HepG2 (cell line): ENCODE measurements around the gene ABCC8. TPM values are rescaled to one million over a fixed set of nuclear protein-coding genes. Genes with fewer than 3 reads are reported as not detected.

Experiments
- ATAC-seq: fragments of 200-7000 bp; cut with Tn5 transposase; 3 replicates; pipeline ENCODE4 v1.9.1; 2020; ENCODE audit warnings: mild to moderate bottlenecking, moderate library complexity
- BruUV-seq: library from RNA; stranded (reverse); fragments of 400-500 nt; replicated peaks from 2 replicates; lab custom pipeline; 2021; lab: Mats Ljungman, UMichigan
- CTCF ChIA-PET: fragments of 300-600 bp; formaldehyde crosslinking; extraction: SDS; loops from one replicate; lab custom pipeline; 2021; ENCODE audit warnings: low total read pairs, inconsistent platforms, low intra/inter-chr PET ratio; lab: Yijun Ruan, JAX
- POLR2A ChIA-PET: fragments of 350-600 bp; sonication (Branson Sonifier 250); formaldehyde crosslinking; loops from one replicate; lab custom pipeline; 2020; ENCODE audit warnings: antibody characterized with exemption, inconsistent platforms; lab: Yijun Ruan, JAX
- DNase-seq: peaks from one replicate; pipeline ENCODE4 v3.0.0-alpha.2; 2015; ENCODE audit warnings: low spot score
- FAIRE-seq: peaks from 3 replicates; lab custom pipeline; 2011; peaks lifted over from hg19 to GRCh38; lab: Jason Lieb, UNC
- H2AFZ ChIP-seq: one replicate; pipeline ENCODE4 v1.6.1; 2011; ENCODE audit warnings: low read length, inconsistent platforms
- H3K27ac ChIP-seq: fragments of 300-600 bp; 3 replicates; pipeline ENCODE4 v1.8.0; 2011; ENCODE audit warnings: mixed run types, mild to moderate bottlenecking, mixed read lengths, low read length, inconsistent platforms; ENCODE audit not compliant: insufficient read depth; ENCODE audit errors: extremely low read length
- H3K27me3 ChIP-seq, 2 experiments: fragments of 200-600 bp in 1 of 2; 2 replicates in 1 of 2; 3 replicates in 1 of 2; pipeline versions ENCODE4 v1.6.0 to v1.8.0; 2011; ENCODE audit warnings: low read length in 2 of 2, mild to moderate bottlenecking in 2 of 2, moderate library complexity in 2 of 2, inconsistent platforms in 1 of 2; ENCODE audit not compliant: insufficient read depth in 2 of 2, control insufficient read depth in 1 of 2
- H3K36me3 ChIP-seq, 2 experiments: fragments of 200-600 bp in 1 of 2; replicated peaks in 1 of 2; 2 replicates in 1 of 2; 3 replicates in 1 of 2; pipeline versions ENCODE4 v1.5.1 to v1.8.0; 2011; ENCODE audit warnings: low read length in 2 of 2, inconsistent platforms in 1 of 2; ENCODE audit not compliant: insufficient read depth in 2 of 2, control insufficient read depth in 1 of 2
- H3K4me1 ChIP-seq: 2 replicates; pipeline ENCODE4 v1.5.1; 2012; ENCODE audit warnings: low read length, inconsistent platforms; ENCODE audit not compliant: insufficient read depth
- H3K4me2 ChIP-seq: 2 replicates; pipeline ENCODE4 v1.6.0; 2011; ENCODE audit warnings: low read depth, low read length, inconsistent platforms
- H3K4me3 ChIP-seq, 3 experiments: fragments of 200-600 bp in 1 of 3; sonication (generic), shearing (Covaris generic) in 1 of 3; replicated peaks in 1 of 3; 2 replicates each; pipeline ENCODE4 v1.5.1; 2011 to 2016; ENCODE audit warnings: low read length in 3 of 3, inconsistent platforms in 2 of 3, low read depth in 2 of 3, mild to moderate bottlenecking in 2 of 3, control low read depth in 1 of 3, mixed read lengths in 1 of 3; ENCODE audit not compliant: insufficient read depth in 1 of 3
- H3K79me2 ChIP-seq: one replicate; pipeline ENCODE4 v1.6.1; 2011; ENCODE audit warnings: low read length, inconsistent platforms; ENCODE audit not compliant: insufficient read depth
- H3K9ac ChIP-seq: 2 replicates; pipeline ENCODE4 v1.6.0; 2011; ENCODE audit warnings: mild to moderate bottlenecking, low read depth, low read length, inconsistent platforms; ENCODE audit not compliant: insufficient read depth
- H3K9me3 ChIP-seq: 2 replicates; pipeline ENCODE4 v1.5.1; 2012; ENCODE audit warnings: mild to moderate bottlenecking, low read length
- H4K20me1 ChIP-seq: 2 replicates; pipeline ENCODE4 v1.6.0; 2011; ENCODE audit warnings: inconsistent platforms, mild to moderate bottlenecking, low read length, moderate library complexity; ENCODE audit not compliant: insufficient read depth
- ASH2L ChIP-seq: fragments of 300-600, 200-600 bp; sonication (generic); IDR thresholded peaks from 2 replicates; pipeline ENCODE4 v1.7.0; 2017; ENCODE audit warnings: low read depth, mild to moderate bottlenecking, moderate library complexity, mixed read lengths, low read length; ENCODE audit not compliant: insufficient read length
- FOSL2 ChIP-seq: sonication (generic); formaldehyde crosslinking; IDR thresholded peaks from 2 replicates; pipeline ENCODE4 v1.4.0; 2020; ENCODE audit warnings: missing genetic modification reagents
- HCFC1 ChIP-seq: fragments of 150-350 bp; IDR thresholded peaks from 2 replicates; pipeline ENCODE4 v1.6.1; 2014; ENCODE audit warnings: low read depth, low read length
- KLF11 ChIP-seq: IDR thresholded peaks from 2 replicates; pipeline ENCODE4 v1.6.1; 2016; ENCODE audit warnings: missing compliant biosample characterization
- KMT2B ChIP-seq: IDR thresholded peaks from 2 replicates; pipeline ENCODE4 v1.6.1; 2016; ENCODE audit warnings: missing genetic modification reagents, missing compliant biosample characterization
- MED8 ChIP-seq: sonication (generic); formaldehyde crosslinking; IDR thresholded peaks from 2 replicates; pipeline ENCODE4 v1.8.1; 2023; ENCODE audit warnings: mild to moderate bottlenecking, missing genetic modification reagents; ENCODE audit not compliant: insufficient replicate concordance
- SCMH1 ChIP-seq: sonication (generic); formaldehyde crosslinking; IDR thresholded peaks from 2 replicates; pipeline ENCODE4 v1.9.0; 2021; ENCODE audit warnings: missing genetic modification reagents, mild to moderate bottlenecking, borderline replicate concordance
- SPEN ChIP-seq: sonication (generic); formaldehyde crosslinking; IDR thresholded peaks from 2 replicates; pipeline ENCODE4 v1.5.1; 2020; ENCODE audit warnings: low read depth, mild to moderate bottlenecking, missing genetic modification reagents
- ZC3H13 ChIP-seq: sonication (generic); formaldehyde crosslinking; IDR thresholded peaks from 2 replicates; pipeline ENCODE4 v1.8.1; 2023; ENCODE audit warnings: mild to moderate bottlenecking, missing genetic modification reagents, moderate library complexity
- ZFY ChIP-seq: sonication (generic); formaldehyde crosslinking; IDR thresholded peaks from 2 replicates; pipeline ENCODE4 v1.4.0; 2020; ENCODE audit warnings: missing genetic modification reagents
- ZNF326 ChIP-seq: sonication (generic); formaldehyde crosslinking; IDR thresholded peaks from 2 replicates; pipeline ENCODE4 v1.4.0; 2020; ENCODE audit warnings: missing genetic modification reagents, borderline replicate concordance
- ZNF33B ChIP-seq: sonication (generic); formaldehyde crosslinking; IDR thresholded peaks from 2 replicates; pipeline ENCODE4 v1.5.1; 2020; ENCODE audit warnings: mild to moderate bottlenecking, missing genetic modification reagents
- ZNF547 ChIP-seq: sonication (generic); formaldehyde crosslinking; IDR thresholded peaks from 2 replicates; pipeline ENCODE4 v1.5.1; 2020; ENCODE audit warnings: mild to moderate bottlenecking, missing genetic modification reagents
- ZNF780A ChIP-seq: sonication (generic); formaldehyde crosslinking; IDR thresholded peaks from 2 replicates; pipeline ENCODE4 v1.8.0; 2022; ENCODE audit warnings: mild to moderate bottlenecking, missing genetic modification reagents, moderate library complexity
- ZSCAN25 ChIP-seq: sonication (generic); formaldehyde crosslinking; IDR thresholded peaks from 2 replicates; pipeline ENCODE4 v1.8.0; 2022; ENCODE audit warnings: mild to moderate bottlenecking, missing genetic modification reagents
- WGBS: methylation state at CpG from one replicate; pipeline ENCODE4 v1.1.6; 2017; ENCODE audit warnings: low lambda C conversion rate; 5-methylcytosine and 5-hydroxymethylcytosine counted together
- in situ Hi-C: cut with HindIII; loops from 2 replicates; pipeline ENCODE4 v1.10.0; 2017; ENCODE audit warnings: low pct_unique_long_range_greater_than_20kb; ENCODE audit not compliant: extremely low pct_ligation_motif_present
- intact Hi-C: fragments of 100-400 bp; cut with micrococcal nuclease; formaldehyde crosslinking; loops from one replicate; pipeline ENCODE4 v1.10.0; 2022; ENCODE audit not compliant: unreplicated experiment
- polyA plus RNA-seq, 8 experiments: library from polyadenylated mRNA; depleted of rRNA in 3 of 8; stranded (reverse) in 7 of 8; unstranded in 1 of 8; fragments of >200 nt; fragmentation: Illumina TruSeq in 4 of 8; extraction: Trizol in 4 of 8; gene quantifications; 2 replicates each; pipeline versions ENCODE4 v1.2.1 to v1.2.3, GENCODE V29; 2011 to 2016; ENCODE audit warnings: low read depth in 4 of 8, missing spikeins in 1 of 8, mixed read lengths in 1 of 8; ENCODE audit not compliant: insufficient read depth in 1 of 8
- total RNA-seq, 5 experiments: library from RNA; depleted of rRNA; stranded (reverse); fragments of >200 nt; fragmentation: Illumina TruSeq; extraction: Trizol; gene quantifications; 2 replicates each; pipeline ENCODE4 v1.2.3, GENCODE V29; 2016; ENCODE audit warnings: low read depth in 1 of 5
- TF ChIP-seq, protein P1 (sequence below): sonication (generic); formaldehyde crosslinking; IDR thresholded peaks from 2 replicates; pipeline ENCODE4 v1.8.0; 2022; ENCODE audit warnings: missing genetic modification reagents, mild to moderate bottlenecking, inconsistent platforms, borderline replicate concordance
- TF ChIP-seq, protein P2 (sequence below): IDR thresholded peaks from 2 replicates; pipeline ENCODE4 v1.6.1; 2012; ENCODE audit warnings: inconsistent platforms
- TF ChIP-seq, protein P3 (sequence below): sonication (generic); formaldehyde crosslinking; IDR thresholded peaks from 2 replicates; pipeline ENCODE4 v1.5.1; 2020; ENCODE audit warnings: missing genetic modification reagents, mild to moderate bottlenecking, borderline replicate concordance
- TF ChIP-seq, protein P4 (sequence below): sonication (generic); formaldehyde crosslinking; IDR thresholded peaks from 2 replicates; pipeline ENCODE4 v1.5.0; 2020; ENCODE audit warnings: missing genetic modification reagents, mild to moderate bottlenecking, borderline replicate concordance

Gene ABCC8
- total and polyA plus RNA-seq, 2 of the 13 experiments (the other 11 are each of a cell fraction or from before 2014, with no cell fraction given), result not detected

DNA sequence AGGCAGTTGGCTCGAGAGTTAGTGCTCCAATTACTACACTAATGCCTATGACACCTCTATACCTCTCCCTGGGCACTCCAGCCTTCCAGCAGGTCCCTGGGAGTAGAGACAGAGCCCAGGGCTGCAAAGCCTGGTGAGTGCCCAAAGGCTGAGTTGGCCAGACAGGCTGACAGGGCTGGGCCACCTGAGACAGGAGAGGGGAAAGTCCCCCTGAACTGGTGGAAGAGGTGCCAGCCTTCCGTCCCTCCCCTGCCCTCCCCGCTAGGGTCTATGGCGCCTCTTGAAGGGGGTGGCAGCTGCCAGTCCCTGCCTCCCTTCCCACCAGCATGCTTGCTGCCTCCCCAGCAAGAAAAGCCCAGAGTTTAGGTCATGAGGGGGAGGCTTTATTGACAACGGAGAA, 91.2 kb downstream of the ABCC8 start:
- Histone ChIP-seq H3K4me2 (no peak overlapping the region), H3K79me2 (no peaks in the 10 kb centered on the region), H3K27ac (no peak overlapping the region), H3K36me3 (no peaks in the 10 kb centered on the region; a peak in 1 of 5 replicates), H2AFZ (no peak overlapping the region), H3K4me1 (0 out of 2 replicates have a peak, but pooled peaks cover 5% of the 10 kb centered on the region), H3K9ac (no peak overlapping the region), H4K20me1 (no peaks in the 10 kb centered on the region), H3K27me3 (no peaks in the 10 kb centered on the region; a peak in 1 of 5 replicates), H3K9me3 (no peaks in the 10 kb centered on the region), H3K4me3 (no peak overlapping the region)
- BruUV-seq, result no TSS peak
- intact Hi-C loops (no loop called here), in situ Hi-C loops (no loop called here)
- FAIRE-seq (no peak), DNase-seq (no peak), ATAC-seq (no peak)
- TF ChIP-seq, protein P1, sequence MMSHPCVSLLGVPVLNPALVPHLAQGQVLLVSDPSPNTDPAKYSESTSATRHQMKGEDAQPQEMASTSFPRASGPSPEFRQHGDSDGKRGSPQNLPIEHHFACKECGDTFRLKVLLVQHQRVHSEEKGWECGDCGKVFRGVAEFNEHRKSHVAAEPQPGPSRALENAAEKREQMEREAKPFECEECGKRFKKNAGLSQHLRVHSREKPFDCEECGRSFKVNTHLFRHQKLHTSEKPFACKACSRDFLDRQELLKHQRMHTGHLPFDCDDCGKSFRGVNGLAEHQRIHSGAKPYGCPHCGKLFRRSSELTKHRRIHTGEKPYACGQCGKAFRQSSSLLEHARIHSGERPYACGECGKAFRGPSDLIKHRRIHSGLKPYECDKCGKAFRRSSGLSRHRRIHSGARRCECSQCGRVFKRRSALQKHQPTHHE, result no peak
- TF ChIP-seq, protein P2, sequence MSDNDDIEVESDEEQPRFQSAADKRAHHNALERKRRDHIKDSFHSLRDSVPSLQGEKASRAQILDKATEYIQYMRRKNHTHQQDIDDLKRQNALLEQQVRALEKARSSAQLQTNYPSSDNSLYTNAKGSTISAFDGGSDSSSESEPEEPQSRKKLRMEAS, result no peak
- TF ChIP-seq FOSL2 (CRISPR knock-in tag) (no peak), KLF11 (CRISPR knock-in tag) (no peak), HCFC1 (no peak), SPEN (CRISPR knock-in tag) (no peak), ZFY (CRISPR knock-in tag) (no peak), ZC3H13 (CRISPR knock-in tag) (no peak), SCMH1 (CRISPR knock-in tag) (no peak), ZNF780A (no peak), ZNF547 (CRISPR knock-in tag) (no peak), ASH2L (no peak), KMT2B (CRISPR knock-in tag) (no peak), MED8 (no peak), ZNF33B (CRISPR knock-in tag) (no peak), ZNF326 (no peak), ZSCAN25 (no peak)
- TF ChIP-seq, protein P3, sequence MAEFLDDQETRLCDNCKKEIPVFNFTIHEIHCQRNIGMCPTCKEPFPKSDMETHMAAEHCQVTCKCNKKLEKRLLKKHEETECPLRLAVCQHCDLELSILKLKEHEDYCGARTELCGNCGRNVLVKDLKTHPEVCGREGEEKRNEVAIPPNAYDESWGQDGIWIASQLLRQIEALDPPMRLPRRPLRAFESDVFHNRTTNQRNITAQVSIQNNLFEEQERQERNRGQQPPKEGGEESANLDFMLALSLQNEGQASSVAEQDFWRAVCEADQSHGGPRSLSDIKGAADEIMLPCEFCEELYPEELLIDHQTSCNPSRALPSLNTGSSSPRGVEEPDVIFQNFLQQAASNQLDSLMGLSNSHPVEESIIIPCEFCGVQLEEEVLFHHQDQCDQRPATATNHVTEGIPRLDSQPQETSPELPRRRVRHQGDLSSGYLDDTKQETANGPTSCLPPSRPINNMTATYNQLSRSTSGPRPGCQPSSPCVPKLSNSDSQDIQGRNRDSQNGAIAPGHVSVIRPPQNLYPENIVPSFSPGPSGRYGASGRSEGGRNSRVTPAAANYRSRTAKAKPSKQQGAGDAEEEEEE, result no peak
- TF ChIP-seq, protein P4, sequence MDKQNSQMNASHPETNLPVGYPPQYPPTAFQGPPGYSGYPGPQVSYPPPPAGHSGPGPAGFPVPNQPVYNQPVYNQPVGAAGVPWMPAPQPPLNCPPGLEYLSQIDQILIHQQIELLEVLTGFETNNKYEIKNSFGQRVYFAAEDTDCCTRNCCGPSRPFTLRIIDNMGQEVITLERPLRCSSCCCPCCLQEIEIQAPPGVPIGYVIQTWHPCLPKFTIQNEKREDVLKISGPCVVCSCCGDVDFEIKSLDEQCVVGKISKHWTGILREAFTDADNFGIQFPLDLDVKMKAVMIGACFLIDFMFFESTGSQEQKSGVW, result no peak
- ChIA-PET CTCF (interaction anchor here (2.4 to 3.2 kb wide), 2 partner anchors 119 to 143 kb away, joined by 13 to 30 read pairs; no protein-coding TSS in a partner anchor), POLR2A (no interaction called here)
- WGBS, result 0% methylated on average over 1 of the region's 5 CpGs
